K562 (cell line): ENCODE measurements around the gene HKDC1. TPM values are rescaled to one million over a fixed set of nuclear protein-coding genes. Genes with fewer than 3 reads are reported as not detected.
A peak's percentile ranks its signal among the peaks of the same experiment; 100 is the strongest.

Experiments used
- CREM ChIP-seq: IDR thresholded peaks from 2 replicates; pipeline ENCODE4 v1.6.1; 2014; ENCODE audit warnings: antibody characterized with exemption, low read depth
- ERF ChIP-seq: fragments of 450-650 bp; formaldehyde crosslinking; IDR thresholded peaks from 2 replicates; pipeline ENCODE4 v1.4.0; 2020; ENCODE audit warnings: mild to moderate bottlenecking, mixed read lengths
- KHSRP ChIP-seq: fragments of 450-650 bp; IDR thresholded peaks from 2 replicates; pipeline ENCODE4 v1.6.1; 2017
- MAFK ChIP-seq: IDR thresholded peaks from 2 replicates; pipeline ENCODE4 v1.6.1; 2011; ENCODE audit warnings: low read length, improper control_type of control experiment
- MECOM ChIP-seq: fragments of 250-450 bp; sonication (Bioruptor Pico); IDR thresholded peaks from 2 replicates; pipeline ENCODE4 v1.8.0; 2022; ENCODE audit warnings: inconsistent platforms
- NFE2 ChIP-seq: IDR thresholded peaks from 2 replicates; pipeline ENCODE4 v1.6.1; 2014; ENCODE audit warnings: antibody characterized with exemption, low read depth
- PHF20 ChIP-seq: fragments of 450-650 bp; IDR thresholded peaks from 2 replicates; pipeline ENCODE4 v1.6.1; 2018; ENCODE audit not compliant: partially characterized antibody
- POLR2AphosphoS5 ChIP-seq: IDR thresholded peaks from 2 replicates; pipeline ENCODE4 v1.6.1; 2011; ENCODE audit warnings: mild to moderate bottlenecking, low read depth, low read length, moderate library complexity; ENCODE audit not compliant: control insufficient read depth, insufficient read depth
- RFX5 ChIP-seq: IDR thresholded peaks from 2 replicates; pipeline ENCODE4 v1.6.1; 2011; ENCODE audit warnings: low read depth, mild to moderate bottlenecking, improper control_type of control experiment, low read length
- SNRNP70 ChIP-seq: fragments of 200-400 bp; formaldehyde crosslinking; optimal IDR thresholded peaks from 2 replicates; pipeline ENCODE3; 2017; ENCODE audit warnings: low read depth, low read length
- TCF3 ChIP-seq: sonication (generic); formaldehyde crosslinking; IDR thresholded peaks from 2 replicates; pipeline ENCODE4 v1.4.0; 2020; ENCODE audit warnings: mild to moderate bottlenecking, missing genetic modification reagents
- TOE1 ChIP-seq, 2 experiments: fragments of 450-650 bp in 1 of 2; sonication (generic) in 1 of 2; formaldehyde crosslinking in 1 of 2; IDR thresholded peaks; 2 replicates each; pipeline versions ENCODE4 v1.7.1 to v1.8.0; 2016 to 2022; ENCODE audit warnings: borderline replicate concordance in 2 of 2, mild to moderate bottlenecking in 2 of 2, antibody characterized with exemption in 1 of 2, inconsistent platforms in 1 of 2, low read depth in 1 of 2, missing genetic modification reagents in 1 of 2, moderate library complexity in 1 of 2
- TRIM28 ChIP-seq: fragments of 450-650 bp; IDR thresholded peaks from 2 replicates; pipeline ENCODE4 v1.6.1; 2017
- ZNF174 ChIP-seq: fragments of 250-450 bp; sonication (Bioruptor Pico); IDR thresholded peaks from 2 replicates; pipeline ENCODE4 v1.4.0; 2020; ENCODE audit warnings: mild to moderate bottlenecking
- ZNF197 ChIP-seq: fragments of 200-800 bp; sonication (Bioruptor generic); IDR thresholded peaks from 2 replicates; pipeline ENCODE4 v1.6.1; 2016; ENCODE audit warnings: low read depth, missing genetic modification characterization, missing compliant biosample characterization
- polyA plus RNA-seq, 8 experiments: library from polyadenylated mRNA; depleted of rRNA in 4 of 8; stranded (reverse) in 5 of 8; unstranded in 3 of 8; fragments of >200 nt; fragmentation: Nextera tagmentation in 2 of 8; fragmentation: Illumina TruSeq in 1 of 8; extraction: Ambion mirVana in 2 of 8; extraction: Trizol in 1 of 8; gene quantifications; 2 replicates each; pipeline versions ENCODE4 v1.2.1 to v1.2.3, GENCODE V29; 2011 to 2014; ENCODE audit warnings: inconsistent platforms in 1 of 8, missing spikeins in 1 of 8
- total RNA-seq, 7 experiments: library from RNA; depleted of rRNA in 6 of 7; stranded (reverse); fragments of >200 nt in 6 of 7; fragmentation: Illumina TruSeq in 2 of 7; extraction: Trizol in 2 of 7; gene quantifications; 2 replicates each; pipeline versions ENCODE4 v1.2.1 to v1.2.3, GENCODE V29; 2011 to 2021; ENCODE audit warnings: low replicate concordance in 1 of 7
- TF ChIP-seq, protein P1 (sequence below): fragments of 250-450 bp; sonication (Bioruptor Pico); IDR thresholded peaks from 2 replicates; pipeline ENCODE4 v1.4.0; 2020

The HKDC1 gene
- total and polyA plus RNA-seq, 9 of the 15 experiments (the other 6 are each of a cell fraction or from before 2014, with no cell fraction given), result 0.04 to 0.22 (median 0.11) TPM; not detected in 5

DNA sequence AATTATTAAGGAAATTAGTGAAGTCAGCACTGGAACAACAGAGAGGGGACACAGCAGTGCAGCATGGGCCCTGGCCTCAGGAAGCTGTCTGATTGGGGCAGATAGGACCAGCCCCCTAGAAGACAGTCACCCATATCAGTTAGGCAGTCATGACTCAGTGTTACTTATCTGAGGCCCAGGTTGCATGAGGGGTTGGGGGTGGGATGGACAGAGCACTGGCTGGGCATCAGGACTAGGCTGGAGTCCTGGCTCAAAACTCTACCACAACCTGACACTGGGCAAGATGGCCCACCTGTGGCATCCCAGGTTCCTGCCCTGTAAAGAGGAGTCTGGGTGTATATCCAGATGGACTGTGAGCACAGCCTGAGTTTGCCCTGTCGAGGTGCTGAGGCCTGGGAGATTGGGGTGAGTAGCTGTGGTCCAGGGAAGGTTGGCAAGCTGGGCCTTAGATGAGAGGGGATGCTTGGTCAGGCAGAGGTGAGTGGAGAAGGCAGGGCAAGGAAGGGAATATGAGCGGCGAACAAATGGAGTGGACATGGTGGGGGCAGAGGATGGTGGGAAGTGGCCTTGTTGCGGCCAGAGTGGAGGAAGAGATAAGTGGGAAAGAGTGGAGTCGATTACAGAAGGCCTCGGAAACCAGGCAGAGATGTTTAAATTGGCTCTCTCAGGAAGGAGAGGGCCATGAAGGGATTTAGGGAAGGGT is 95.6 kb downstream of the HKDC1 start (continued):
- TF ChIP-seq TRIM28 (peak; percentile 85), TOE1 (IDR thresholded peaks at IDR 0.05; ENCODE audit: borderline replicate concordance) (no peak), TOE1 (CRISPR knock-in tag; IDR thresholded peaks at IDR 0.05; ENCODE audit: borderline replicate concordance, low read depth) (peak; percentile 67; the same call in 1 of the 2 replicates), MECOM (CRISPR knock-in tag) (peak; percentile 83), ZNF197 (CRISPR knock-in tag) (no peak; the same call in 1 of the 2 replicates), NFE2 (peak; percentile 98), RFX5 (no peak), KHSRP (0 out of 2 replicates have a peak, but pooled peaks have one; percentile 13), MAFK (peak; percentile 69; the same call in 1 of the 2 replicates), CREM (peak; percentile 87), ZNF174 (CRISPR knock-in tag) (no peak), POLR2AphosphoS5 (peak; percentile 94), TCF3 (CRISPR knock-in tag) (peak; percentile 92), SNRNP70 (no peak), ERF (0 out of 2 replicates have a peak, but pooled peaks have one; percentile 67), PHF20 (no peak)
- TF ChIP-seq, protein P1, sequence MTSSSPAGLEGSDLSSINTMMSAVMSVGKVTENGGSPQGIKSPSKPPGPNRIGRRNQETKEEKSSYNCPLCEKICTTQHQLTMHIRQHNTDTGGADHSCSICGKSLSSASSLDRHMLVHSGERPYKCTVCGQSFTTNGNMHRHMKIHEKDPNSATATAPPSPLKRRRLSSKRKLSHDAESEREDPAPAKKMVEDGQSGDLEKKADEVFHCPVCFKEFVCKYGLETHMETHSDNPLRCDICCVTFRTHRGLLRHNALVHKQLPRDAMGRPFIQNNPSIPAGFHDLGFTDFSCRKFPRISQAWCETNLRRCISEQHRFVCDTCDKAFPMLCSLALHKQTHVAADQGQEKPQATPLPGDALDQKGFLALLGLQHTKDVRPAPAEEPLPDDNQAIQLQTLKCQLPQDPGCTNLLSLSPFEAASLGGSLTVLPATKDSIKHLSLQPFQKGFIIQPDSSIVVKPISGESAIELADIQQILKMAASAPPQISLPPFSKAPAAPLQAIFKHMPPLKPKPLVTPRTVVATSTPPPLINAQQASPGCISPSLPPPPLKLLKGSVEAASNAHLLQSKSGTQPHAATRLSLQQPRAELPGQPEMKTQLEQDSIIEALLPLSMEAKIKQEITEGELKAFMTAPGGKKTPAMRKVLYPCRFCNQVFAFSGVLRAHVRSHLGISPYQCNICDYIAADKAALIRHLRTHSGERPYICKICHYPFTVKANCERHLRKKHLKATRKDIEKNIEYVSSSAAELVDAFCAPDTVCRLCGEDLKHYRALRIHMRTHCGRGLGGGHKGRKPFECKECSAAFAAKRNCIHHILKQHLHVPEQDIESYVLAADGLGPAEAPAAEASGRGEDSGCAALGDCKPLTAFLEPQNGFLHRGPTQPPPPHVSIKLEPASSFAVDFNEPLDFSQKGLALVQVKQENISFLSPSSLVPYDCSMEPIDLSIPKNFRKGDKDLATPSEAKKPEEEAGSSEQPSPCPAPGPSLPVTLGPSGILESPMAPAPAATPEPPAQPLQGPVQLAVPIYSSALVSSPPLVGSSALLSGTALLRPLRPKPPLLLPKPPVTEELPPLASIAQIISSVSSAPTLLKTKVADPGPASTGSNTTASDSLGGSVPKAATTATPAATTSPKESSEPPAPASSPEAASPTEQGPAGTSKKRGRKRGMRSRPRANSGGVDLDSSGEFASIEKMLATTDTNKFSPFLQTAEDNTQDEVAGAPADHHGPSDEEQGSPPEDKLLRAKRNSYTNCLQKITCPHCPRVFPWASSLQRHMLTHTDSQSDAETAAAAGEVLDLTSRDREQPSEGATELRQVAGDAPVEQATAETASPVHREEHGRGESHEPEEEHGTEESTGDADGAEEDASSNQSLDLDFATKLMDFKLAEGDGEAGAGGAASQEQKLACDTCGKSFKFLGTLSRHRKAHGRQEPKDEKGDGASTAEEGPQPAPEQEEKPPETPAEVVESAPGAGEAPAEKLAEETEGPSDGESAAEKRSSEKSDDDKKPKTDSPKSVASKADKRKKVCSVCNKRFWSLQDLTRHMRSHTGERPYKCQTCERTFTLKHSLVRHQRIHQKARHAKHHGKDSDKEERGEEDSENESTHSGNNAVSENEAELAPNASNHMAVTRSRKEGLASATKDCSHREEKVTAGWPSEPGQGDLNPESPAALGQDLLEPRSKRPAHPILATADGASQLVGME (CRISPR knock-in tag), result peak; percentile 95; the same call in 1 of the 2 replicates
